IMR-90 (cell line): ENCODE data around the gene GLRX3. TPM values are rescaled to one million over a fixed set of nuclear protein-coding genes. Genes with fewer than 3 reads are reported as not detected.

Experiments used
- ATAC-seq: fragments of 200-7000 bp; cut with Tn5 transposase; 2 replicates; pipeline ENCODE4 v1.9.1; 2020; ENCODE audit warnings: low read depth, mild to moderate bottlenecking, moderate library complexity
- BruUV-seq: library from RNA; stranded (reverse); fragments of 400-500 nt; replicated peaks from 2 replicates; lab custom pipeline; 2021; lab: Mats Ljungman, UMichigan
- CTCF ChIA-PET: fragments of 300-600 bp; formaldehyde crosslinking; extraction: SDS; loops from one replicate; lab custom pipeline; 2021; ENCODE audit warnings: antibody characterized with exemption; lab: Yijun Ruan, JAX
- POLR2A ChIA-PET: fragments of 300-600 bp; sonication (Branson Sonifier 250); formaldehyde crosslinking; loops from one replicate; lab custom pipeline; 2022; ENCODE audit warnings: antibody characterized with exemption; ENCODE audit not compliant: unreplicated experiment; lab: Charles Lee
- DNase-seq: peaks from one replicate; pipeline ENCODE4 v3.0.0; 2013
- H2AFZ ChIP-seq: replicated peaks from 2 replicates; pipeline ENCODE3; 2013; ENCODE audit warnings: low read length, mild to moderate bottlenecking; ENCODE audit not compliant: poor library complexity
- H2AK5ac ChIP-seq: 2 replicates; pipeline ENCODE4 v1.6.1; 2013; ENCODE audit warnings: low read depth, low read length, inconsistent platforms
- H2AK9ac ChIP-seq: replicated peaks from 2 replicates; pipeline ENCODE3; 2013; ENCODE audit warnings: mild to moderate bottlenecking, low read depth, low read length, moderate library complexity; ENCODE audit not compliant: poor library complexity
- H2BK120ac ChIP-seq: 2 replicates; pipeline ENCODE4 v1.6.1; 2013; ENCODE audit warnings: low read depth, low read length, inconsistent platforms
- H2BK15ac ChIP-seq: 3 replicates; pipeline ENCODE4 v1.6.1; 2013; ENCODE audit warnings: low read depth, low read length, inconsistent platforms
- H2BK20ac ChIP-seq: 2 replicates; pipeline ENCODE4 v1.6.1; 2013; ENCODE audit warnings: low read depth, mild to moderate bottlenecking, inconsistent platforms, low read length, moderate library complexity
- H2BK5ac ChIP-seq: 2 replicates; pipeline ENCODE4 v1.6.1; 2013; ENCODE audit warnings: mild to moderate bottlenecking, low read depth, low read length, inconsistent platforms; ENCODE audit not compliant: poor library complexity, severe bottlenecking
- H3K14ac ChIP-seq: replicated peaks from 2 replicates; pipeline ENCODE4 v1.6.1; 2013; ENCODE audit warnings: low read depth, low read length, inconsistent platforms
- H3K18ac ChIP-seq: 2 replicates; pipeline ENCODE4 v1.6.1; 2013; ENCODE audit warnings: low read depth, low read length, control low read depth
- H3K23ac ChIP-seq: 2 replicates; pipeline ENCODE4 v1.6.1; 2013; ENCODE audit warnings: low read depth, low read length, inconsistent platforms
- H3K27ac ChIP-seq: 2 replicates; pipeline ENCODE4 v1.5.1; 2013; ENCODE audit warnings: mild to moderate bottlenecking, control low read depth, low read length; ENCODE audit not compliant: insufficient read depth
- H3K27me3 ChIP-seq: 2 replicates; pipeline ENCODE4 v1.6.1; 2013; ENCODE audit warnings: low read length; ENCODE audit not compliant: control insufficient read depth, insufficient read depth
- H3K36me3 ChIP-seq: 2 replicates; pipeline ENCODE4 v1.6.1; 2013; ENCODE audit warnings: low read length, mixed read lengths; ENCODE audit not compliant: control insufficient read depth, insufficient read depth
- H3K4ac ChIP-seq: 2 replicates; pipeline ENCODE4 v1.6.1; 2013; ENCODE audit warnings: low read depth, low read length, inconsistent platforms
- H3K4me1 ChIP-seq: 2 replicates; pipeline ENCODE4 v1.6.1; 2013; ENCODE audit warnings: low read length, mixed read lengths; ENCODE audit not compliant: control insufficient read depth, insufficient read depth
- H3K4me2 ChIP-seq: 2 replicates; pipeline ENCODE4 v1.6.1; 2013; ENCODE audit warnings: low read depth, mild to moderate bottlenecking, control low read depth, low read length, moderate library complexity
- H3K4me3 ChIP-seq: 2 replicates; pipeline ENCODE4 v1.5.1; 2013; ENCODE audit warnings: low read depth, mild to moderate bottlenecking, control low read depth, low read length, moderate library complexity; ENCODE audit not compliant: insufficient read depth
- H3K56ac ChIP-seq: 2 replicates; pipeline ENCODE4 v1.6.1; 2013; ENCODE audit warnings: low read length, inconsistent platforms; ENCODE audit not compliant: insufficient read depth; ENCODE audit errors: extremely low read depth
- H3K79me1 ChIP-seq, 2 experiments: 2 replicates each; pipeline ENCODE4 v1.6.1; 2013; ENCODE audit warnings: low read length in 2 of 2, inconsistent platforms in 1 of 2, low read depth in 1 of 2
- H3K9ac ChIP-seq: 2 replicates; pipeline ENCODE4 v1.6.1; 2013; ENCODE audit warnings: low read depth, low read length, control low read depth
- H3K9me1 ChIP-seq: 2 replicates; pipeline ENCODE4 v1.6.1; 2013; ENCODE audit warnings: low read length, inconsistent platforms; ENCODE audit not compliant: insufficient read depth
- H3K9me3 ChIP-seq: 2 replicates; pipeline ENCODE4 v1.6.1; 2013; ENCODE audit warnings: low read length; ENCODE audit not compliant: control insufficient read depth, insufficient read depth
- H4K20me1 ChIP-seq: 2 replicates; pipeline ENCODE4 v1.6.1; 2013; ENCODE audit warnings: low read length, inconsistent platforms; ENCODE audit not compliant: insufficient read depth
- H4K5ac ChIP-seq: 2 replicates; pipeline ENCODE4 v1.6.1; 2013; ENCODE audit warnings: mild to moderate bottlenecking, low read depth, low read length, control low read depth
- H4K8ac ChIP-seq, 2 experiments: 2 replicates each; pipeline ENCODE4 v1.6.1; 2013; ENCODE audit warnings: low read depth in 2 of 2, low read length in 2 of 2, control low read depth in 1 of 2, inconsistent platforms in 1 of 2
- H4K91ac ChIP-seq: 2 replicates; pipeline ENCODE4 v1.6.1; 2013; ENCODE audit warnings: low read depth, low read length, inconsistent platforms; ENCODE audit not compliant: insufficient read depth
- CHD1 ChIP-seq: IDR thresholded peaks from 2 replicates; pipeline ENCODE4 v1.6.1; 2012; ENCODE audit warnings: low read depth, low read length, improper control_type of control experiment
- POLR2A ChIP-seq: IDR thresholded peaks from 2 replicates; pipeline ENCODE4 v1.6.1; 2012; ENCODE audit warnings: mild to moderate bottlenecking, low read depth, low read length
- WGBS, 2 experiments: methylation state at CpG; one replicate each; pipeline versions ENCODE4 v1.1.5 to v1.1.7; 2013; ENCODE audit warnings: missing lambda C conversion rate in 2 of 2; ENCODE audit not compliant: insufficient read length in 1 of 2; ENCODE audit errors: extremely low coverage in 2 of 2; 5-methylcytosine and 5-hydroxymethylcytosine counted together
- dilution Hi-C: fragments of 300-500 bp; cut with HindIII; formaldehyde crosslinking; loops from one replicate; pipeline ENCODE4 v1.14.3; 2018; ENCODE audit warnings: low sequenced_read_pairs; ENCODE audit not compliant: unreplicated experiment
- in situ Hi-C: fragments of 300-500 bp; cut with MboI; formaldehyde crosslinking; loops from 3 replicates; pipeline ENCODE4 v1.14.3; 2019; ENCODE audit warnings: low sequenced_read_pairs, inconsistent platforms, mixed read lengths
- intact Hi-C: fragments of 100-400 bp; cut with micrococcal nuclease; formaldehyde crosslinking; loops from 2 replicates; pipeline ENCODE4 v1.10.0; 2022
- polyA plus RNA-seq, 3 experiments: library from polyadenylated mRNA; depleted of rRNA; stranded (reverse); fragments of >200 nt; gene quantifications; 2 replicates each; pipeline ENCODE4 v1.2.3, GENCODE V29; 2012; ENCODE audit warnings: low replicate concordance in 1 of 3
- total RNA-seq: library from RNA; depleted of rRNA; stranded (reverse); fragments of >200 nt; gene quantifications from 2 replicates; pipeline ENCODE4 v1.2.3, GENCODE V29; 2012

Gene GLRX3
- total and polyA plus RNA-seq, 2 of the 4 experiments (the other 2 are of a cell fraction) = 78.7 to 81.7 TPM

DNA sequence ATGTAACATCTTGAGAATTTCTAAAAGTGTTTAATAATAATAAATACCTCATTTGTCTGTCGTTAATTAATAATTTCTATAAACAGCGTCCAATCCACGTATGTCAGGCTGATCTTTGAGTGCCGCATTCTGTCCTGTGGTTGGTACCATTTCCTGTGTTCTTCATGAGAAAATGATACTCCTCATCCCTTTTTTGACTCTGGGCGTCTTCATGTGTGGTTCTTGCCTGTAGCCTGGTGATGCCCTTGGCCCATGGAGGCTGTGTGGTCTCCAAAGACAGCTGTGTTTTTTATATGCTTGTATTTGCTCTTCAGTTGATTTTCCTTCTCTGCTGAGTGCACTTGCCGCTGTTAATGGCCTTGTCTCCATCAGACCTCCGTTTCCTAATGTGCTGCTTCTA lies 31.5 kb downstream of the GLRX3 start:
- BruUV-seq = no TSS peak
- Histone ChIP-seq H2AK5ac (no peak overlapping the region), H3K27me3 (no peaks in the 10 kb centered on the region), H3K27ac (no peak overlapping the region), H3K9me1 (peaks cover 3% of the 10 kb centered on the region; the same call in 1 of the 2 replicates), H3K23ac (no peak overlapping the region), H2BK15ac (no peak overlapping the region), H4K5ac (no peak overlapping the region), H2BK5ac (no peak overlapping the region), H2AFZ (no peak overlapping the region), H3K56ac (no peak overlapping the region), H2BK120ac (no peak overlapping the region), H2AK9ac (no peak overlapping the region), H2BK20ac (no peak overlapping the region), H3K9ac (no peak overlapping the region), H3K14ac (no peak overlapping the region), H3K4me3 (no peak overlapping the region), H3K79me1 (peaks cover 12 to 13% of the 10 kb centered on the region in 2 experiments), H3K4me2 (no peak overlapping the region), H3K36me3 (peaks cover 19% of the 10 kb centered on the region), H3K4me1 (no peaks in the 10 kb centered on the region), H4K8ac (no peak overlapping the region), H3K9me3 (no peaks in the 10 kb centered on the region), H3K4ac (no peak overlapping the region), H4K20me1 (no peaks in the 10 kb centered on the region; the same call in 1 of the 2 replicates), H4K91ac (no peak overlapping the region), H3K18ac (no peak overlapping the region)
- dilution Hi-C loops = no loop called here
- 71% methylated on average over 3 of the region's 7 CpGs; no CpG with 5 or more reads in 1 of the 2 experiments for WGBS, 2 experiments
- ChIA-PET CTCF (interaction anchor here (0.6 kb wide), 1 partner anchor 19 kb away, joined by 3 read pairs; no protein-coding TSS in a partner anchor), POLR2A (no interaction called here)
- intact Hi-C loops = no loop called here
- in situ Hi-C loops = no loop called here
- TF ChIP-seq POLR2A (no peak), CHD1 (no peak)
- DNase-seq (no peak), ATAC-seq (no peak)
